Thyroid gland (tissue), 4 donors: ENCODE data around the gene GJC3.

Experiments used
- CTCF ChIP-seq, 6 experiments: fragments of 200-600 bp in 3 of 6; fragments of 450-650 bp in 3 of 6; sonication (generic) in 3 of 6; IDR thresholded peaks; one replicate each; pipeline ENCODE4 v1.5.1; 2016 to 2019; ENCODE audit warnings: antibody characterized with exemption in 6 of 6, mild to moderate bottlenecking in 2 of 6, inconsistent platforms in 1 of 6, moderate library complexity in 1 of 6
- POLR2A ChIP-seq, 2 donors: fragments of 450-650 bp; IDR thresholded peaks; one replicate each; pipeline ENCODE4 v1.6.1; 2017; ENCODE audit warnings: antibody characterized with exemption in 2 of 2, mild to moderate bottlenecking in 2 of 2, moderate library complexity in 1 of 2

DNA sequence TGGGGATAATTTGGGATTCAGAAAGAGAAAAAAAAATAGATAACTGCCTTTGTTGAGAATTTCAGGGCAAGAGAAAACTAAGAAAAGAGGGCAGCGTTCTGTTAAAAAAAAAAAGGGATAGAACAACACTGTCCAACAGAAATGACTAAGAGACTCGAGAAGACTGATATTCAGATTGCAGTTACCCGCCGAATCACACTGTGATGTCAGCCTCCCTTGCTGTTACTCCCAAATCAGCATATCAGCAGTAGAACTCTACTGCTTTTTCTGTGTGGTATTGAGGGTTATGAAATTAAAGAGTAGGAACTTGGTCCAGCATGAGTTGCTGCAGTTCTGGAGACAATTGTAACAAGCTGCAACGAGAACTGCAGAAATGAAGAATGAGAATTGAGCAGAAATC lies 1.9 kb downstream of the GJC3 start:
- TF ChIP-seq CTCF (IDR thresholded peaks at IDR 0.05), result no peak
- no peak for TF ChIP-seq POLR2A (IDR thresholded peaks at IDR 0.05)
